Bronchial epithelial cell (primary cell): ENCODE data around the gene PLRG1. TPM values are rescaled to one million over a fixed set of nuclear protein-coding genes. Genes with fewer than 3 reads are reported as not detected.
"Not testable (repeated sequence)": the region's sequence is repeated elsewhere in the genome, so short reads cannot be mapped to it uniquely, and the experiment has no call there.

Experiments used
- DNase-seq: peaks from one replicate; pipeline ENCODE4 v3.0.0-alpha.2; 2010; ENCODE audit warnings: low read depth
- FAIRE-seq: peaks from 2 replicates; lab custom pipeline; 2011; peaks lifted over from hg19 to GRCh38; lab: Jason Lieb, UNC
- H3K27me3 ChIP-seq: 2 replicates; pipeline ENCODE4 v1.5.1; 2011; ENCODE audit warnings: low read length; ENCODE audit not compliant: control insufficient read depth, insufficient read depth
- H3K36me3 ChIP-seq: 2 replicates; pipeline ENCODE4 v1.5.1; 2011; ENCODE audit warnings: low read length; ENCODE audit not compliant: control insufficient read depth, insufficient read depth
- H3K4me3 ChIP-seq: 2 replicates; pipeline ENCODE4 v1.5.1; 2011; ENCODE audit warnings: mild to moderate bottlenecking, low read depth, low read length, control low read depth
- total RNA-seq: library from RNA; depleted of rRNA; stranded (reverse); fragments of >200 nt; gene quantifications from 2 replicates; pipeline ENCODE4 v1.2.1, GENCODE V29; 2014
- TF ChIP-seq, protein P1 (sequence below): IDR thresholded peaks from 2 replicates; pipeline ENCODE4 v1.5.1; 2011; ENCODE audit warnings: mild to moderate bottlenecking, moderate library complexity, low read length, control low read depth, inconsistent platforms; ENCODE audit not compliant: insufficient read depth, severe bottlenecking

The PLRG1 gene
- total RNA-seq, result 99.9 and 106 TPM in 2 replicates

DNA sequence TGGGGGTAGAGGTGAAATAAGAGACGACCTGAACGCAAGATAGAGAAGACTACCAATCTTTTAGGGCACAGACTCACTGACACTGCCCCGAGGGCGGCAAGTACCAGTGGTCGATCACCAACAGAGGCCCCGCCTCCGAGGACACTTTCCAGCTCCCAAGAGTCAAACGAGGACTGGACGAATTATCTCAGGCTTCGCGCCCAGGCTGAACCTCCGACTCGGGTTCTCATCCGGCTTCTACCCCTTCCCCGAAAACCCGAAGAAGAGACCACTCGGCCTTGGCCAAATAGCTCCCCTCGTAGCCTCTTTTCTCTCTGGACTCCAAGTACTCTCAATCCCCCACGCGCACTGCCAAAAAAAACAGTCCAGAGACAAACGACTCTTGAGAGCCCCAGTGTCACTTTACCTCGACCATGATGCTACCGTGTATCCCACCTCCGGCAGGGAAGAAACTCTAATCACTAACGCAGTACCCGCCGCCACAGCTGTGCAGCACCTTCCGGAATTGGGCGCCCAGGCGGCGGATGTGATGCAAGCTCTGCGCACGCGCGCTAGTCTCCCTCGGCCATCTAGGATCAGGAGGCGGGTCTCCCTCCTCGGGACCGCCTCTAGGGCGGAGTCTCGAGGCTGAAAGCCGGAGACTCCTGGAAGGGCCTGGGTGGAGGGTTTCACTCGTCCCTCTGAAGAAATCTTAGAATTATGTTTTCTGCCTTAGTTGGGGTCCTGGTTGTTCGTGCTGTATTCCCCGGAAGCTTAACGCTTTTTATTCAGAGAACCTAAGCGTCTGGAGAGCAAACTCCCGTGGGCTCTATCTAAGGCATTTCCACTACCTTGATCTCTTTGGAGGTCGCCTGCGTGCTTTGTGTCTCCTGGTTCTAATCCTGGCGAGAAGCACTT, at the start of gene PLRG1:
TSS of gene PLRG1 (minus strand) at position 507 of the 897 bp plus-strand sequence. CDS start at position 415, 92 bp downstream.
- peak; percentile 88 for DNase-seq
- FAIRE-seq, result peak; percentile 66
- TF ChIP-seq, protein P1, sequence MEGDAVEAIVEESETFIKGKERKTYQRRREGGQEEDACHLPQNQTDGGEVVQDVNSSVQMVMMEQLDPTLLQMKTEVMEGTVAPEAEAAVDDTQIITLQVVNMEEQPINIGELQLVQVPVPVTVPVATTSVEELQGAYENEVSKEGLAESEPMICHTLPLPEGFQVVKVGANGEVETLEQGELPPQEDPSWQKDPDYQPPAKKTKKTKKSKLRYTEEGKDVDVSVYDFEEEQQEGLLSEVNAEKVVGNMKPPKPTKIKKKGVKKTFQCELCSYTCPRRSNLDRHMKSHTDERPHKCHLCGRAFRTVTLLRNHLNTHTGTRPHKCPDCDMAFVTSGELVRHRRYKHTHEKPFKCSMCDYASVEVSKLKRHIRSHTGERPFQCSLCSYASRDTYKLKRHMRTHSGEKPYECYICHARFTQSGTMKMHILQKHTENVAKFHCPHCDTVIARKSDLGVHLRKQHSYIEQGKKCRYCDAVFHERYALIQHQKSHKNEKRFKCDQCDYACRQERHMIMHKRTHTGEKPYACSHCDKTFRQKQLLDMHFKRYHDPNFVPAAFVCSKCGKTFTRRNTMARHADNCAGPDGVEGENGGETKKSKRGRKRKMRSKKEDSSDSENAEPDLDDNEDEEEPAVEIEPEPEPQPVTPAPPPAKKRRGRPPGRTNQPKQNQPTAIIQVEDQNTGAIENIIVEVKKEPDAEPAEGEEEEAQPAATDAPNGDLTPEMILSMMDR, result no peak

DNA sequence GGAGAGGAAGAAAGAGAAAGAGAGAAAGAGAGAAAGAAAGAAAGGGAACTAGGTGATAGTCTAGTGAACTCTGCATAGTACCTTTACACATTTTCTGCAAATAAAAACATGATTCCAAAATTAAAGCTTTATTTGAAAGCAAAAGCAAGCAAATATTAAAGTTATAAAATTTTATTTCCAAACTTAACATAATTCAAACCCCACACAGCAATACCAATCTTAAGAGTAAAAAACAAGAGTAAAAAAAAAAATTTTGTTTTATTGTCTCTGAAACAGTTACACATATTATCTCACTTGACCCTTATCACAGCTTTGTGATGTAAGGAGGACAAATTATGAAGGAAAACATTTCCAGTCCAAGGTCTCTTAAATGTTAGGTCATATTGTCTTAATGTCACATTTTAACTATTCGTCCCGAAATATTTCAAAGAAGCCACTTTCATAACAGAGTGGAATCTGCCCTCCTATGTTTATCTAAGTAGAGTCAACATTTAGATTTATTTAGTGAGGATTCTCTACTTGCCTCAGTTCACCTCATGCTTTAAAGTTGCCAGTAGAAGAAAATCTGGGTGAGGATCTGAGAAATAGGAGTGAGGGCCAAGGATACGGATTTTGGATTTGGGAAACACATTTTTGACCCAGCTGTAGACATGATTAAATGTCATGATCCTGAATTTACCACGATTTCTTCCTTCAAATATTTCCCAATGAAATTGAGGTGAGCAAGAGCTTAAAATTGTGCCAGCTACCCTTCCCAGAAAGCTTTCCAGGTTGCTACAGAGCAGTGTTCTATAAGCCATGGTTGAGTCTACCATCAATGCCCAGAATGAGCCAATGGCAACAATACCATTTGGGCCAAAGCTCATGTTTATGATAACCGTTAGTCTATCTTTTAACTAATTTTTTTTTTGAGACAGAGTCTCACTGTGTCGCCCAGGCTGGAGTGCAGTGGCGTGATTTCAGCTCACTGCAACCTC, 47.9 kb upstream of the PLRG1 start:
- no peaks in the 10 kb centered on the region for H3K36me3 ChIP-seq
- H3K4me3 ChIP-seq, result no peak overlapping the region
- TF ChIP-seq, protein P1, result no peak
- no peak for DNase-seq
- no peak for FAIRE-seq
- no peaks in the 10 kb centered on the region for H3K27me3 ChIP-seq

More for the DNA sequence above, at the start of gene PLRG1:
- Histone ChIP-seq H3K27me3 (no peaks in the 10 kb centered on the region), H3K36me3 (peaks cover 3% of the 10 kb centered on the region), H3K4me3 (peak within 1 kb of the TSS; percentile 72)

DNA sequence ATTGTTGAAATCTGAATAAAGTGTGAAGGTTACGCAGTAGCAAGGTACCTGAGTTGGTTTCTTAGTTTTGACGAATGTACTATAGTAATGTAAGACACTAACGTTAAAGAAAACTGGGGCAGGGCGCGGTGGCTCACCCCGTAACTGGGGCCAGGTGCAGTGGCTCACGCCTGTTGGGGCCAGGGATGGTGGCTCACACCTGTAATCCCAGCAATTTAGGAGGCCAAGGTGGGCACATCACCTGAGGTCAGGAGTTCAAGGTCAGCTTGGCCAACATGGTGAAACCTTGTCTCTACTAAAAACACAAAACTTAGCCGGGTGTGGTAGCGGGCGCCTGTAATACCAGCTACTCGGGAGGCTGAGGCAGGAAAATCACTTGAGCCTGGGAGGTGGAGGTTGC, 47.1 kb upstream of the PLRG1 start:
- not testable (repeated sequence) for DNase-seq, FAIRE-seq, H3K4me3 ChIP-seq, H3K36me3 ChIP-seq, H3K27me3 ChIP-seq

DNA sequence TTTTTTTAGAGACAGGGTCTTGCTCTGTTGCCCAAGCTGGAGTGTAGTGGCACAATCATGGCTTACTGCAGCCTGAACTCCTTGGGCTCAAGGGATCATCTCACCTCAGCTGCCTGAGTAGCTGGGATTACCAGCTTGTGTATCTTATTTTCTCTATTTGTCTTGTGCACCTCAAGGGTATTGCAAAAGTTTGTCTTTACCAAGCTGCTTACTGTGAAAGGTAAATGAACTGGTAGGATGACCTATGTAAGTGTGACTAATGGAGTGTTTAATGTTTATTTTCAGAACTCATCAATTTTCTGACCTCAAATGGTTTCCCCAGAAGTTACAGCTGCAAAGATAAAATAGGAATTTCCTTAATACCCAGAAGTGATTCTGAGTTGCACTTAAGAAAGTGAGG, 45.6 kb upstream of the PLRG1 start:
- Histone ChIP-seq H3K27me3 (no peaks in the 10 kb centered on the region), H3K36me3 (no peaks in the 10 kb centered on the region), H3K4me3 (no peak overlapping the region)
- no peak for FAIRE-seq
- TF ChIP-seq, protein P1, result no peak
- DNase-seq, result peak; percentile 78

DNA sequence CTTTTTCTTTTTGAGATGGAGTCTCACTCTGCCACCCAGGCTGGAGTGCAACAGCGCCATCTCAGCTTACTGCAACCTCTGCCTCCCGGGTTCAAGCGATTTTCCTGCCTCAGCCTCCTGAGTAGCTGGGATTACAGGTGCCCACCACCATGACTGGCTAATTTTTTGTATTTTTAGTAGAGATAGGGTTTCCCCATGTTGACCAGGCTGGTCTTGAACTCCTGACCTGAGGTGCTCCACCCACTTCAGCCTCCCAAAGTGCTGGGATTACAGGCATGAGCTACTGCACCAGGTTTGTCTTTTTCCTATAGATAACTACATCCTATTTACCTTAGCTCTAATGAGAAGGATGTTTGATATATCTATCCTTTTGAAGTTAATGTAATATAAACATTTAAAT, 44.1 kb upstream of the PLRG1 start:
- not testable (repeated sequence) for H3K27me3 ChIP-seq, FAIRE-seq, DNase-seq, H3K4me3 ChIP-seq, H3K36me3 ChIP-seq

DNA sequence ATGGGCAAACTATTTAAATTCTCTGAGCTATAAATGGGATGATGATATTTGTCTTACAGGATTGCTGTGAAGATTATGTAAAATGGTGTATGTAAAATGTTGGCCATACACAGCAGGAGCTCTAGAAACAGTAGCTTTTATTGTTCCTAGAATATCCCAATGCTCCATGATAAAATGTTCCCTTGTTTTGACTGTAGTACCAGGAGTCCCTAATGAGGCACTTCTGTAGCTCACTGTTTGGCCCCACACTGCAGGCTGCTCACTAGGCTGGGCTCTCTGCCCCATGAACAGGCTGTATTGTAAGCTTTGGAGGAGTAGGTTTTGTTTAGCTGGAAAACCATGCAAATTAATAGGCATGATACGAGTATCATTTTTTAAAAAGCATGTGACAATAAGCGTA, 43.7 kb upstream of the PLRG1 start:
- no peaks in the 10 kb centered on the region for H3K27me3 ChIP-seq
- FAIRE-seq (no peak), DNase-seq (no peak)
- TF ChIP-seq, protein P1, result no peak
- no peaks in the 10 kb centered on the region for H3K36me3 ChIP-seq
- no peak overlapping the region for H3K4me3 ChIP-seq
